ENCODE measurements around the gene KYAT1. TPM values are rescaled to one million over a fixed set of nuclear protein-coding genes. Genes with fewer than 3 reads are reported as not detected.
"Not testable (repeated sequence)": the region's sequence is repeated elsewhere in the genome, so short reads cannot be mapped to it uniquely, and the experiment has no call there.

Gene KYAT1
- total RNA-seq, 1 donor from 2014 or later: 9.8 TPM

DNA sequence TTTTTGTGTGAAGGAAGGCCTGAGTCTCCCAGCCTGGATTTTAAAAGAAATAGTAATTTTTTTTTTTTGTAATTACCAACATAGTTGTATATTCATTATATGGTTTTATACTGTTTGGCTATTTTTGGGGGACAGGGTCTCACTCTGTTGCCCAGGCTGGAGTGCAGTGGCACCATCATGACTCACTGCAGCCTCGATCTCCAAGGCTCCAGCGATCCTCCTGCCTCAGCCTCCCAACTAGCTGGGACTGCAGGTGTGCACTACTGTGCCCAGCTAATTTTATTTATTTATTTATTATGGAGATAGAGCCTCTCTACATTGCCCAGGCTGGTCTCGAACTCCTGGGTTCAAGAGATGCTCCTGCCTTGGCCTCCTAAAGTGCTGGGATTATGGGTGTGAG is 5.3 kb upstream of the KYAT1 start:
- FAIRE-seq (no peak), DNase-seq (ENCODE audit: low spot score in 2 of 2) (no peak)

DNA sequence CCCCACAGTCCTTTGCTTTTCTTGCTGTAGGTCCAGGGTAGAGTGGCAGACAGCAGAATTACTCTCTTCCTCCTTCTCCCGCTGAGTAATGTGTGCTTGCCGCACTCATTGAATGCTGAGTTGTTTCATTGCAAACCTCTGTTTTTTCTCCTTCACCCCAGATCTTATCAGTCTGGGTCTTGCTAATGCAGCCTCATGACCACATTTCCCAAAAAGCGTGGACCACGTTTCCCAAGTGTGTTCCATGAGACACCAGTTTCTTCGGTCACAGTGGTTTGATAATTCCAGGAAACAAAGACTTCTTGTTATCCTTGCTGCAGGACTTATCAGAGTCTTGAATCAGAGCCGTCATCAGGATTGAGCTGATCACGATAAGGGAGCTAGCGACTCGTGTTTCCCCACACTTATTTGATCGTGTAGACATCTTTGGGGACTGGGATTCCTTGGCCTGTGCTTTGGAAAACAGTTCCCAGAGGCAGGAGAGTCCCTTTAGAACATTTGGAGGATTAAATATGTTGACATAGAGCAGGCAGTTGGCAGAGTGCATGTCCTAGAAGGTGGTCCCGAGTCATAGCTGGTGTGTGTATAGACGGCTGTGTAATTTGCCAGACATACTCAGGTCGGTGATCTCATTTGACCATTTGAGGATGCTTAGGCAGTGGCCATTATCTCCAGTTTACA is 4.6 kb upstream of the KYAT1 start:
- no peak for FAIRE-seq

DNA sequence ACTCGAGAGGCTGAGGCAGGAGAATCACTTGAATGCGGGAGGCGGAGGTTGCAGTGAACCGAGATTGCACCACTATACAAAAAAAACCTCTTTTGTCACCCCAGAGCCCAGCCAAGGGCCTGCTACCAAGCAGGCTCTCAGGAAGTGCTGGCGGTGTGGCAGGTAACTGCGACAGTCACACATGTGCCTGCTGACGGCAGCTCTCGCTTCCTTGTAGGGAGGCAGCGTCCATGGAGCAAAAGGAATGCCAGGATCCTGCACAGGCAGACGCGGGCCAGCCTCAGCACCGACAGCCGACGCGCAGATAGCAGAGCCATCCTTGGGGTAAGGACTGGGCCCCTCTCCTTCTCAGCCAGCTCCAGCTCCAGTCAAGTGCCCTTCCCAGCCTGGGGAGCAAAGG is 4.0 kb upstream of the KYAT1 start:
- DNase-seq (ENCODE audit: low spot score in 2 of 2): no peak
- FAIRE-seq: no peak

More for the DNA sequence above, 4.6 kb upstream of the KYAT1 start:
- no peak for DNase-seq (ENCODE audit: low spot score in 2 of 2)

DNA sequence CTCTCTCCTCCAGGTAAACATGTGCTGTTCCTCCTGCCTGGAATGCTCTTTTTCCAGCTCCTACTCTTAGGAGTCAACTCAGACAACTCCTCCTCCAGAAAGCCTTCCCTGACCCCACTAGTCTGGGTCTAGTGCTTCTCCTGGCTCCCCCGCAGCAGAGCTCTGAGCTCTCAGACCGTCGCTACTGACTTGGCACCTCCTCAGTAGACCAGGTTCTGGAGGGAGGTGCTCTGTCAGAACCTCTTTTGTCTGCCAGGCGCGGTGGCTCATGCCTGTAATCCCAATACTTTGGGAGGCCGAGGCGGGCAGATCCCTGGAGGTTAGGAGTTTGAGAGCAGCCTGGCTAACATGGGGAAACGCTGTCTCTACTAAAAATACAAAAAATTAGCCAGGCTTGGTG is 3.6 kb upstream of the KYAT1 start:
- DNase-seq (ENCODE audit: low spot score in 2 of 2) (no peak), FAIRE-seq (no peak)

DNA sequence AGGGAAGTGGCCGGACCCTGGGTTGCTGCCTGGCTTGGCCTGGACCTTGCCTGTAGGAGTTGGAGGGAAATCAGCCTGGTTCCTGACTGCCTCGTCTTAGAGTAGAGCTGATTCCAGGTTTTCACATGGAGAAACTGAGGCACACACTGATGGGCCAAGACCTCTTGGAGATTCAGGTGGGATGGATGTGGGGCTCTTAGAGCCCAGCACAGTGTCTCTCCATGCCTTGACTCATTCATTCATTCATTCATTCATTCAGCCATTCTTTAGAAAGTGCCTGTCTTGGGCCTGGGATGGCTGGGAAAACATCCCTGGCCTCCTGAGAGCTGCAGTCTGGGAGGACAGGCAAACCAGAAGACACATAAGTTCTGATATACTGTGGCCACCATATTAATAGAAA is 2.4 kb upstream of the KYAT1 start:
- FAIRE-seq: no peak
- no peak for DNase-seq (ENCODE audit: low spot score in 2 of 2)

DNA sequence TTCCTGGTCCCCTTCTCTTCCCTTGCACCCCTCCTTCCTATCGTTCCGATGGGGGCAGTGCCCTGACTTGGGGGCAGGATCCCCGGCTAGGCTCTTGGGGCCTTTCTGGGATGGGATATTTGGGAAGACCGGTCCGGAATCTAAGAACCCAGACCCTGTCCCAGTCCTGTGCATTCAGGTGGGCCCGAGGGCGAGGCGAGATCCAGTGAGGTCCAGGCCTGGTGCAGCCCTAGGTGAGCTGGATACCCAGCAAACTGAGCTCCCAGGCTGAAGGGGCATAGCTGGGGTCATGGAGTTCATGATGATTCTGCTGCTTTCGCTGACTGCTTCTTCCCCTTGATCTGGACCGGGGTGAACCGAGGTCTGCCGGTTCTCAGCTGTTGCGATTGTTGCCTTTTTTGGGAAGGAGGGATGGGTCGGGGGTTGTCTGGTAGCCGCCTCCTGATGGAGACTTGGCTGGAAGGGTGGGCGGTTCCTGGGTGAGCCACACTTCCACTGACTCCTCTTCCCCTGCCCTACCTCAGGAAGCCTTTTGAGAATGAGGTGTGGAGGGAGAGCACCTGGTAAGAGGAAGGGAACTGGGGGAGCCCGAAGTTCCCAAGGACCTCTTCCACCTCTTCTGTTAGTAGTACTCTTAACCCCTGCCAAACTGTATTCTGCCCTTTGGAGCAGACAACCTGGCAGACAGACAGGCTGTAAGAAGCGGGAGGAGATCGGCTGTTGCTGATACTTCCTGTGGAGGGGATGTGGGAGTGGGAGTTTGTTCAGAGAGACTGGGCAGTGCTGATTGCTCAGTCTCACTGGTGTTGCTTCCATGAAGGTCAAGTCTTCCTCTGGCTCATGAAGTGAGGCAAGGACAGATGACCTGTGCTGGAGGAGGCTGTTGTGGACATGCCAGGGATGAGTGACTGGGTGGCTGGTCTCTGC is 1.2 kb upstream of the KYAT1 start:
- no peak for DNase-seq (ENCODE audit: low spot score in 2 of 2)
- FAIRE-seq: no peak

DNA sequence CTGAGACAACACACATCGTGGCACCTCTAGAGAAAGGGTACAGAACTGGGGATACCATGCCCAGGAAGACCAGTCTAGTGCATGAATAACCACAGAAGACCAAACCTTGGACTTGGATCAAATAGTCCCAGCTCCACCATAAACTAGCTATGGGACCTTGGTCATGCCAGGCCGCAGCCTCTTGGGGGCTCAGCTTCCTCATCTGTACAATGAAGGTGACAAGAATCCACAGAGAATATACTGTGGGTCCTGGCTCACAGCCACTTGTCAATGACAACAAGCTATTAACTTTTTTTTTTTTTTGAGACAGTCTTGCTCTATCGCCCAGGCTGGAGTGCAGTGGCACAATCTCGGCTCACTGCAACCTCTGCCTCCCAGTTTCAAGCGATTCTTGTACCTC is 3.9 kb downstream of the KYAT1 start:
- DNase-seq (ENCODE audit: low spot score in 2 of 2): peak in 1 of 2 donors; percentile 3

DNA sequence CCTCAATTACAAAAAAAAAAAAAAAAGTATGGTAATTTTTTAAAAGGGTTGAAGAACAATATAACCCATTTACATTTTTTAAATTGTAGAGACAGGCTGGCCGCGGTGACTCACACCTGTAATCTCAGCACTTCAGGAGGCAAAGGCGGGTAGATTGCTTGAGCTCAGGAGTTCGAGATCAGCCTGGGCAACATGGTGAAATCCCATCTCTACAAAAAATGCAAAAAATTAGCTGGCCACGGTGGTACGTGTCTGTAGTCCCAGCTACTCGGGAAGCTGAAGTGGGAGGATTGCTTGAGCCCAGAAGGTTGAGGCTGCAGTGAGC is 10.8 kb downstream of the KYAT1 start:
- not testable (repeated sequence) for DNase-seq (ENCODE audit: low spot score in 2 of 2); FAIRE-seq

More for the DNA sequence above, 3.9 kb downstream of the KYAT1 start:
- FAIRE-seq: no peak

DNA sequence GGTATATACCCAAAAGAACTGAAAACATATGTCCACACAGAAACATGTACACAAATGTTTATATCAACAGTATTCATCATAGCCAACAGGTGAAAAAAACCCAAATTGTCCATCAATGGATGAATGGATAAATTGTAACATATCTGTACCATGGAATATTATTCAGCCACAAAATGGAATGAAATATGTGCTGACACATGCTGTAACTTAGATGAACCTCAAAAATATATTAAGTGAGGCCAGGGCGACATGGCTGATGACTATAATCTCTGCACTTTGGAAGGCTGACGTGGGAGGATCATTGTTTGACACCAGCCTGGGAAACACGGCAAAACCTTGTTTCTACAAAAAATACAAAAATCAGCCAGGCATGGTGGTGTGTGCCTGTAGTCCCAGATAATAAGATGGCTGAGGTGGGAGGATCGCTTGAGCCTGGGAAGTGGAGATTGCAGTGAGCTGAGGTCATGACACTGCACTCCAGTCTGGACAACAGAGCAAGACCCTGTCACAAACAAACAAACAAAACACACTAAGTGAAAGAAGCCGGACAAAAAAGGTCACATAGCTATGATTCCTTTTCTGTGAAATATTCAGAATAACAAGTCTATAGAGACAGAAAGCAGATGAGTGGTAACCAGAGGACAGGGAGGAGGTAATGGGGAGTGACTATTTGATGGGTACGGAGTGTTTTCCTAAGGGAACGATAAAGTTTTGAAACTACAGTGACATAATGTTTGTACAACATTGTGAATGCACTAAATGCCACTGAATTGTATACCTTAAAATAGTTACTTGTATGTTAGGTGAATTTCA is 11.4 kb downstream of the KYAT1 start:
- FAIRE-seq (no peak), DNase-seq (ENCODE audit: low spot score in 2 of 2) (no peak)

DNA sequence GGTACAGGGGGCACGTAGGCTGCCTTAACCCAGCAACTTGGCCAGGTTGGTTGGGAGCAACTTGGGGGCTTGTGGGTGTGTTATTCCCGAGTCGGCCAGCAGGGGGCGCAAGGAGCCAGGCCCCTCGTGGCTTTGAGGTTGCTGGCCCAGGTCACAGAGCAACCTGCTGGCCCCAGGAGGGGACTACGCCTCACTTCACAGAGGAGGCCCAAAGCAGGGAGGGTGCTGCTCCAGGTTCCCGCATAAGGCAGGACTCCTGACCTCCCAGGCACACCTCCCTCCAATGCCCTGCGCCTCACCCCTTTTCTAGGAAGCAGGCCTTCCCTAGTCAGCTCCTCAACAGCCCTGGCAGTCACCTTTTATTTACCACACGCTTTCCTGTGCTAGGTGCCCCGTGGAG is 18.1 kb downstream of the KYAT1 start:
- FAIRE-seq (no peak), DNase-seq (ENCODE audit: low spot score in 2 of 2) (peak in 1 of 2 donors; percentile 60)

DNA sequence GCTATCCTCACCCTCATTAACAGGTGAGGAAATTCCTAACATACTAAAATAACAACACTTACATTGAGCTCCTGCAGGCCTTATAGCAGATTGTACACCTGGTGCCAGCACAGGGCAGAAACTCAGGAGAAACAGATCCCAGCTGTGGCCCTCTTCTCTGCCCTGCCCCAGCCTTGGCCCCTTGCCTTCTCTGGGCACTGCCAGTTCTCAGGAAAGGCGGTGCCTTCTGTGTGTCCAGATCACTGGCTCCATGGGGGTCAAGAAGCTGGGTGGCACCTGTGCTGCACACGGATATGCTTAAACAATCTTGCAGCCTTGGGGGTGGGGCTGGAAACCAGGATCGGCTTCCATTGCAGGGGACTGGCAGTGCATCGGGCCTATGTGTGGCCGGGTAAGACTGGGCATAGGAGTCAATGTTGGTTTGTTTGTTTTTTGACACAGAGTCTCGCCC is 19.3 kb downstream of the KYAT1 start:
- DNase-seq (ENCODE audit: low spot score in 2 of 2) (no peak), FAIRE-seq (no peak)

DNA sequence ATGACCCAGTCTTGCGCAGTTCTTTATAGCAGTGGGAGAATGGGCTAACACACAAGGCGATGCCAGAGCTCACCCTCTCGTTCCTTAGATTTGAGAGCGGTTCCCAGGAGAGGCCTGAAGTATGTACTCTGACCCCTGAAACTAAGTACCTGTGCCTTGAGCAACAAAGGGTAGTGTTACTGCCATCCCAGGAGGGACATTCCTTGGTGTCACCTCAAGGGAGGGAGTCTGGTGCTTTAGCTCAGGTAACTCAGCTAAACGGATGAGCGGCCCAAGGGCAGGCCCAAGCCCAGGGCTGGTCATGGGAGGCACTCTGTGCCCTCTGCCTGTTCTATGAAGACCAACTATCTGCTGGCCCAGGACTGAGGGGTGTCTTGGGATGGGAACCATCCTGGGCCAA is 20.2 kb downstream of the KYAT1 start:
- DNase-seq (ENCODE audit: low spot score in 2 of 2) (no peak), FAIRE-seq (no peak)

DNA sequence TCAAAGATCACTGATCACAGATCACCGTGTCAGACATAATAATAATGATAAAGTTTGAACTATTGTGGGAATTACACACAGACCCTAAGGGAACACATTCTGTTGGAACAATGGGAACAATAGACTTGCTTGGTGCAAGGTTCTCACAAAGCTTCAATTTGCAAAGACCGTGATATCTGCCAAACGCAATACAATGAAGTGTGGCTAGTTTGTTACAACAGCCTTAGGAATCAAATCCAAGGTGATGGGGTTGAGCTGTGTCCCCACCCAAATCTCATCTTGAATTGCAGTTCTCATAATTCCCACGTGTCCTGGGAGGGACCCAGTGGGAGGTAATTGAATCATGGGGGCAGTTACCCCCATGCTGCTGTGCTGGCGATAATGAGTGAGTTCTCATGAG is 20.8 kb downstream of the KYAT1 start:
- DNase-seq (ENCODE audit: low spot score in 2 of 2) (no peak), FAIRE-seq (no peak)

DNA sequence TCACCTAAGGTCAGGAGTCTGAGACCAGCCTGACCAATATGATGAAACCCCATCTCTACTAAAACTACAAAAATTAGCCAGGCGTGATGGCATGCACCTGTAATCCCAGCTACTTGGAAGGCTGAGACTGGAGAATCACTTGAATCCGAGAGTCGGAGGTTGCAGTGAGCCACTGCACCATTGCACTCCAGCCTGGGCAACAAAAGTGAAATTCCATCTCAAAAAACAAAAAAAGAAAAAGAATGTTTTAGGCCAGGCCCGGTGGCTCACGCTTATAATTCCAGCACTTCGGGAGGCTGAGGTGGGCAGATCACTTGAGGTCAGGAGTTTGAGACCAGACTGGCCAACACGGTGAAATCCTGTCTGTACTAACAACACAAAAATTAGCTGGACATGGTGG is 23.3 kb downstream of the KYAT1 start:
- not testable (repeated sequence) for DNase-seq (ENCODE audit: low spot score in 2 of 2); FAIRE-seq

DNA sequence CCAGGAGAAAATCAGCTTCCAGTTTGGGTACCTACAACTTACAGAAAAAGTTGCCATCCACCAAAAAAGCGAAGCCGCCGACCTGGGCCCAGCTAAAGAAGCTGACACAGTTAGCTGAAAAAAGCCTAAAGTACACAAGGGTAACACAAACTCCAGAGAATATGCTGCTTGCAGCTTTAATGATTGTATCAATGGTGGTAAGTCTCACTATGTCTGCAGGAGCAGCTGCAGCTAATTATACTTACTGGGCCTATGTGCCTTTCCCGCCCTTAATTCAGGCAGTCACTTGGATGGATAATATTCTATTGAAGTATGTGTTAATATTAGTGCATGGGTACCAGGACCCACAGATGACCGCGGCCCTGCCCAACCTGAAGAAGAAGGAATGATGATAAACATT is 27.3 kb downstream of the KYAT1 start:
- FAIRE-seq; DNase-seq (ENCODE audit: low spot score in 2 of 2): not testable (repeated sequence)

DNA sequence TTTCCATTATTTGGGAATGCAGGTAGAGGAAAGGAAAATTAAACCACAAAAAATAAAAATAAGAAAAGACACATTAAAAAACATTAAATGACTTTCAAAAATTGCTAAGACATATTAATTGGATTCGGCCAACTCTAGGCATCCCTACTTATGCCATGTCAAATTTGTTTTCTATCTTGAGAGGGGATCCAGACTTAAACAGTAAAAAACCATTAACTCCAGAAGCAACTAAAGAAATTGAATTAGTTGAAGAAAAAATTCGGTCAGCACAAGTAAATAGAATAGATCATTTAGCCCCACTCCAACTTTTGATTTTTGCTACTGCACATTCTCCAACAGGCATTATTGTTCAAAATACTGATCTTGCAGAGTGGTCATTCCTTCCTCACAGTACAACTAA is 29.1 kb downstream of the KYAT1 start:
- not testable (repeated sequence) for DNase-seq (ENCODE audit: low spot score in 2 of 2); FAIRE-seq

DNA sequence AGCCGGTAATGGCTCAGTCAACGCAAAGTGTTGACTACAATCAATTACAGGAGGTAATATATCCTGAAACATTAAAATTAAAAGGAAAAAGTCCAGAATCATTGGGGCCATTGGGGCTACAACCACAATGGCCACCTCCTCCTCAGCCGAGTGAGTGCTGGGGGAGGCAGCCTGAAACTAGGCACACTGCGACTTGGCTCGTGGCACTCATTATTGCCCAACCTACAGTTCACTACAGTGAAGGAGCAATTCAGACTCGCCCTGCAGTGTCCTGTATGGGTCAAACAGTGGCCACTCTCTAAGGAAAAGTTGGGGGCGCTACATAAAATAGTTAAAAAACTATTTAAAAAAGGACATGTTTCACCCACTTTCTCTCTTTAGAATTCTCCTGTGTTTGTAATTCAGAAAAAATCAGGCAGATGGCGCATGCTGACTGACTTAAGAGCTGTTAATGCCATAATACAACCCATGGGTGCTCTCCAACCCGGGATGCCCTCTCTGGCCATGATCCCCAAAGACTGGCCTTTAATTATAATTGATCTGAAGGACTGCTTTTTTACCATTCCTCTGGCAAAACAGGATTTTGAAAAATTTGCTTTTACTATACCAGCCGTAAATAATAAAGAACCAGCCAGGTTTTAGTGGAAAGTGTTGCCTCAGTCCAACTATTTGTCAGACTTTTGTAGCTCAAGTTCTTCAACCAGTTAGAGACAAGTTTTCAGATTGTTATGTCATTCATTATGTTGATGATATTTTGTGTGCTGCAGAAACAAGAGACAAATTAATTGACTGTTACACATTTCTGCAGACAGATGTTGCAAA is 29.8 kb downstream of the KYAT1 start:
- DNase-seq (ENCODE audit: low spot score in 2 of 2): not testable (repeated sequence)
- FAIRE-seq: peak; percentile 96

DNA sequence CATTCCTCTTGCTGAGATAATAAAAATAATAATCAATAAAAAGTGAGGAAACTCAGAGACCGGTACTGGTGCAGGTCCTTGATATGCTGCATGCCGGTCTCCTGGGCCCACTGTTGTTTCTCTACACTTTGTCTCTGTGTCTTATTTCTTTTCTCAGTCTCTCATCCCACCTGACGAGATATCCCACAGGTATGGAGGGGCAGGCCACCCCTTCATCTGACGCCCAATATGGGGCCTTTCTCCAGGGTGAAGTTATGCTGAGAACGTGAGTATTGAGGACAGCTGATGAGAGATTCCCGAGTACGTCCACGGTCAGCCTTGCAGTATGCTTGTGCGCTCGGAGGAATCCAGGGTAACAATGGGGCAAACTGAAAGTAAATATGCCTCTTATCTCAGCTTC is 30.7 kb downstream of the KYAT1 start:
- DNase-seq (ENCODE audit: low spot score in 2 of 2); FAIRE-seq: not testable (repeated sequence)

DNA sequence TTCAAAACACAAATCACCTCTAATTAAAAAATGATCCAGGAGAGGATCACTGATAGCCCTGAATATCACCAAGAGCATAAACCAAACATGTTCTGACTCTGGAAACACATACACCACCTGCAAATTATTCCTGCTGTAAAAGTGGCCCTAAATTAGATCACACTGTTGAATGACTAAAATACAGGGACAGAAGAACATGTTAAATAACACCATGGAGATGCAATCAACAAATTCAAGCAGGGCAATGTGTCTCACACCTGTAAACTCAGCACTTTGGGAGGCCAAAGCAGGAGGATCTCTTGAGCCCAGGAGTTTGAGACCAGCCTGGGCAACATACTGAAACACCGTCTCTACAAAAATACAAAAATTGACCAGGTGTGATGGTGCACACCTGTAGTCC is 33.9 kb downstream of the KYAT1 start:
- FAIRE-seq (no peak), DNase-seq (ENCODE audit: low spot score in 2 of 2) (no peak)

DNA sequence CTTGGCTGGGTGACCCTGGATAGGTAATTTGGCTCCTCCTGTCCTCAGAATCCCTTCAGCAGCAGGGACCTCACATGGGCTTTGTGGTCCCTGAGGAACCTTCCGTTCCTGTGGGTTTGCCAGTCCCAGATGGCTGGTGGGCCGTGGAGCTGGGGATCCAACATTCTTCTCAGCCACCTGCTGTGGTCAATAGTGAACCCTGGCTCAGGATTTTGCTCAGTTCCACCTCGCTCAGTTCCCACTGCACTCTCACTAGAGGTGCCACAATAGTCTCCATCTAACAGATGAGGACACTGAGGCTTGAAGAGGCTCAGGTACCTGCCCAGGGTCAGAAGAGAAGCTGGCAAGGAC is 35.1 kb downstream of the KYAT1 start:
- FAIRE-seq: no peak
- no peak for DNase-seq (ENCODE audit: low spot score in 2 of 2)

All from frontal cortex (tissue), 4 donors.